Fibroblast of skin of left biceps (primary cell): ENCODE measurements around the gene OPN4.
A peak's percentile ranks its signal among the peaks of the same experiment; 100 is the strongest.
"Not testable (repeated sequence)": the region's sequence is repeated elsewhere in the genome, so short reads cannot be mapped to it uniquely, and the experiment has no call there.

Experiments used
- DNase-seq, 2 experiments: peaks; one replicate each; pipeline ENCODE4 v3.0.0-alpha.2; 2013; ENCODE audit warnings: low read depth in 2 of 2

Gene OPN4, protein sequence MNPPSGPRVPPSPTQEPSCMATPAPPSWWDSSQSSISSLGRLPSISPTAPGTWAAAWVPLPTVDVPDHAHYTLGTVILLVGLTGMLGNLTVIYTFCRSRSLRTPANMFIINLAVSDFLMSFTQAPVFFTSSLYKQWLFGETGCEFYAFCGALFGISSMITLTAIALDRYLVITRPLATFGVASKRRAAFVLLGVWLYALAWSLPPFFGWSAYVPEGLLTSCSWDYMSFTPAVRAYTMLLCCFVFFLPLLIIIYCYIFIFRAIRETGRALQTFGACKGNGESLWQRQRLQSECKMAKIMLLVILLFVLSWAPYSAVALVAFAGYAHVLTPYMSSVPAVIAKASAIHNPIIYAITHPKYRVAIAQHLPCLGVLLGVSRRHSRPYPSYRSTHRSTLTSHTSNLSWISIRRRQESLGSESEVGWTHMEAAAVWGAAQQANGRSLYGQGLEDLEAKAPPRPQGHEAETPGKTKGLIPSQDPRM

DNA sequence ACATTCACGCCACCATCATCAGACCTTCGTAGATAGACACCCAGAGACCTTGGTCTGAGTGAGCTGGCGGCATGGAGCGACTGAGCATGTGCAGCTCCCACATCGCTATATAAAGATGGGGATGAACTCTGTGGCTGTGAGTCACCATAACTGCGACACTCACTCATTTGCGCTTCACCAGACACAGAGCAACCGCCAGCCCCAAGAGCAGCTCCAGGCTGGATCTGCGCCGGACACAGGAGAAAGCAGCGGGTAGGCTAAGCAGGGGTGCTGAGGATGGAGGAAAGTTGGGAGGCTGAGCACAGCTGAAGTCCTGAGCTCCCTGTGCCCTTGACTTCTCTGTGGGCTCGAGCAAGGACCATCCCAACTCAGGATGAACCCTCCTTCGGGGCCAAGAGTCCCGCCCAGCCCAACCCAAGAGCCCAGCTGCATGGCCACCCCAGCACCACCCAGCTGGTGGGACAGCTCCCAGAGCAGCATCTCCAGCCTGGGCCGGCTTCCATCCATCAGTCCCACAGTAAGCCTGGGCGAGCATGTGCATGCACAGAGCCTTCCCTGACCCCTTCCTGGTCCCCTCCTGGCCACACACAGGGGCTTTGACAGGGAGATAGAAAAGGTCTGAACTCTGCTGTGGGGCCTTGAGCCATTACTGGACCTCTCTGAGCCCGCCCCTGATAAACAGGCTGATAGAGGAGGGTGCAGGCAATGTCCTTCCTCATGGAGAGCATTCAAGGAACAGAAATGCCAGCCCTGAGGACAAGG is at the start of gene OPN4:
TSS of gene OPN4 (plus strand) at position 137 of the 762 bp plus-strand sequence. CDS start at position 374, 237 bp downstream.
- no peak for DNase-seq

- no peak for DNase-seq
Measured at GRCh38 chr10:86607674-86608073, 46.7 kb upstream of the OPN4 start.

DNA sequence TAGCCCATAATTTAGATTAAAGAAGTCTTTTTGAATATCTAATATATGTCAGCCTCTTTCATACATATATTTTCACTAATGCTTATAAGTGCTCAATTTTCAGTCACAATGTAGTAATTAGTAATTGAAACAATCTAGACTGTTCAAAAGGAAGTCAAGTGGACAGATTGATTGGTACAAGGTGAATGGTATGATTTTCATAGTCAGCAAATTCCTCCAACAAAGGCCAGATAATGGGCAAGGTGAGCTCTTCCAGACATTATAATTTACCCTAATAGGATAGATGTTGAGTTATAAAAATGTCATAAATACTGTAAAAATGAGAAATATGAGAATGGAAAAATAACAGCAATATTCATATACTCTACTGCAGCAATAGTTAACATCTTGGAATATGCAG is 44.4 kb upstream of the OPN4 start:
- no peak for DNase-seq

DNA sequence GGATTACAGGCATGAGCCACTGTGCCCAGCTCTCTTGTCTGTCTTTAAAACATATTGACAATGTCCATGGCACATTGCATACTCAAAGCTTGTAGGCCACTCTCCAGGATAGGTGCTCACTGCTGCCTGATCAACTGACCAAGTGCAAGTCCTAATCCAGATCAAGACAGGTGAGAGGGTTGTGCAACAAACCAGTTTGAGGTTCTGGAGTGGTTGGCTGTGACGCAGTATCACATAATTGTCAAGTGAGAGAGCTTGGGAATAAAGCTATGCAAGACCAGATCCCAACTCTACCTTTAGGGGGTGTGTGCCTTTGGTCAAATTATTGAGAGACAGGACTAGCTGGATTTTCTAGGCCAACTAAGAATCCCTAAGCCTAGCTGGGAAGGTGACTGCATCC is 43.0 kb upstream of the OPN4 start:
- no peak for DNase-seq

- DNase-seq, result no peak
Measured at GRCh38 chr10:86613096-86613495, 41.3 kb upstream of the OPN4 start.

DNA sequence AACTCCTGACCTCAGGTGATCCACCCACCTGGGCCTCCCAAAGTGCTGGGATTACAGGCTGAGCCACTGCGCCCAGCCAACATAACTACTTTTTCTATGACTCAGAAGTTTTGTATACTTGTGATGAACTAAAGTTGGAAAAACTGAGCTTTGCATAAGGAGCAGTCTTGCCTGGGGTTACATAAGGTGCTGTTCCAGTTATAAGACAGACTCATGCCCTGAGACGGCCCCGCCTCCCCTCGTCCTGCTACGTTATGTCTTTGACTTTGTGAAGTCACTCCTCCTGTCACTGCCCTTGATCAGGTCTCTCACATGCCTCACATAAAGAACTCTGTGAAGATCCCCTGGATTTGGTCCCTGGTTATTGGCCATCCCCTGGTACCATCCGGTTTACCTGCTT is 40.4 kb upstream of the OPN4 start:
- no peak for DNase-seq

- no peak for DNase-seq
Measured at GRCh38 chr10:86614853-86615252, 39.5 kb upstream of the OPN4 start.

- DNase-seq, result not testable (repeated sequence)
Measured at GRCh38 chr10:86617278-86617677, 37.1 kb upstream of the OPN4 start.

DNA sequence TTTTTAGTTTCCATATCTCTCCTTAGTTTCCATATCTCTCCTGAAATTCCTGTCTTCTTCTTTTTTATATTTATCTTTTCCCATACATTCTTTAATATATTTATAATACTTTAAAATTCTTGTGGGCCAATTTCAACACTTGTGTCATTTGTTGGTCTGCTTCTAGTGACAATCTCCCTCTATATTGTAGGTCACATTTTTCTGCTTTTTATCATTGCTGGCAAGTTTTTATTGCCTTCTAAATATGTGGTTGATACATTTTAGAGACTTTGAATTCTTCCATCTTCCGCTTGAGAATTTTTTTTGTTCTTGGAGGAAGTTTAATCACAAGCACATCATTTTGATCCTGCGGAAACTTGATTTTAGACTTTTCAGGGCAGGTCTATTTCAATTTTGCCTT is 26.0 kb upstream of the OPN4 start:
- DNase-seq, result no peak

DNA sequence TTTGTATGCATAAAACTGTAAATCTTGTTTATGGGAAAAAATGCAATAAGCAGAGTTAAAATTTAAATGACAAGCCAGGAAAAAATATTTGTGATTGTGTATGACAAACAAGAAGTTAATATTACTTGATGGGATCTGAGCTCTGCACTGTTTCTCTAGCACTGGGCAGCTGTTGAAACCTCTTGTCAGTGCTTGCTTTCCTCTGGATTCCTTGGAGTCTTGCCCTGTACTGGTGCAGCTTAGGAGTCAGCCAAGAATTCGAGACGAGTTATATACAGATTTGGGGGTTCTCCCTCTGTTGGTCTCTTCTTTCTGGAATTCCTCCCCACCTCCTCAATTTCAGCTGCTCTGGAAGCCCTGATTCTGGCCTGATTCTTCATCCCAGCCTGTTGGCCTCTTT is 24.3 kb upstream of the OPN4 start:
- no peak for DNase-seq

DNA sequence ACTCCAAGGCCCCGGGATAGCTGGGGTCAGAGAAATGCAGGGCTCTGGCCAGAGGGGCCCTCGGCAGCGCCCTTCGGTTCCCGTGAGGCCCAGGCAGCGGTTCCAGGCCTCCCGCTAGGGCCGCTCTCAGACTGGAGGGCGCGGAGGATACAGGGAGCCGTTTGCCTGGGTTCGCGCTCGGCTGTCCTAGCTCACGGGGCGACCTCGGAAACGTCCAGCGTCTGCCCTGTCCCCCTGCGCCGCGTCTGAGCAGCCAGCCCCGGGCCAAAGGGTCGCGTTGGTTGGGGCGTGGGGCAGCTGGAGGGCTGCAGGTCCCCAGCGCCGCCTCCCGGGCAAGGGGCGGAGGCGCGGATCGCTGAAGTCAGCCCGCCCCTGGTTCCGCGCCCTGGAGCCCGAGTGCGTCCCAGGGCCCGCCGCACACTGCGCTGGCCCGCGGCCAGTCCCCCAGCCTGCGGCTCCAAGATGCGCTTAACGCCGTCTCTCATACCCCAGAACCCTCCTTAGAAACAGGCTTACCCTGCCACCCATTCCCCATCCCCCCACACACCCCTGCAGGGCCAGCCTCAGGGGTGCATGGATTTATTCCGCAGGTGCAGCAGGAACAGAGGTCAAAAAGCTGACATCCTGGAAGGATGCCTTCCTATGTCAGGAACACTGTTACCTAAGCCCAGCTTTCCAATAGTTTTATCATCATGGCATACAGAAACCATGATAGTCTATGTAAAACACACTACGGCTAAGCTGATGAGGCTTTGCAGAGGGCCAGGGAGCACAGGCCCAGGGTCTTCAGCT is 22.1 kb upstream of the OPN4 start:
- no peak for DNase-seq

DNA sequence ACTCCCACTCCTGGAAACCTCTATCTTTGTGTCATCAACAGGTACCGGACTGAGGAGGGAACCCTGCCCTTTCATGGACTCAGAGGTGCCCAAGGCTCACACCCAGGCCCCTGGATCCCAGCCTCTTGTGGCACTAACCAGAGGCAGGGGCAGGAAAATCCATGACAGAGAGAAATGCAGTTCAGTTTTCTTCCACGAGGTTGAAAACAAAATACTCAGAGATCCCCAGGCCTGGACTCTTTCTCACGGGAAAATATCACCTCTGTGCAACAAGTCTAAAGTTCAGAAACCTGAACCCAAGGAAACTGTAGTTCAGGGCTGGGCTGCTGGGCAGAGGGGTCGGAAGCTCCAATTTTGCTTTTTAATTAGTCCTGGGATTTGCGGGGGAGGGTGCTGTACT is 21.4 kb upstream of the OPN4 start:
- DNase-seq, result no peak

DNA sequence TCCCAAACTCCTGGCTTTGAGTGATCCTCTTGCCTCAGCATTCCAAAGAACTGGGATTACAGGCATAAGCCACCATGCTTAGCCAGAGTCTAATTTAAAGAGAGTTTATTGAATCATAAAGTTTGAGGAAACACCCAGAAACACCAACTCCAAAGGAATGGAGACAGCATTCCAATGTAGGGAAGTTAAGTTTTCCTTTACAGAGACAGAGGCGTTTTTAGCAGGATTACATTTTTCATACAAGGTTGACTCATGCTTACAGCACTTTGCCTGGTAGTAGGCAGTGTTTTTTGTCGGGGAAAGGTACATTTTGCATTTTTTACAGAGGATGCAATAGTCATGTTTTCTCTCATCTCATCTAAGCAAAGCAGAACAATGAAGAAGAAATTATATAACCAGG is 18.9 kb upstream of the OPN4 start:
- peak; percentile 75 to 76 for DNase-seq

DNA sequence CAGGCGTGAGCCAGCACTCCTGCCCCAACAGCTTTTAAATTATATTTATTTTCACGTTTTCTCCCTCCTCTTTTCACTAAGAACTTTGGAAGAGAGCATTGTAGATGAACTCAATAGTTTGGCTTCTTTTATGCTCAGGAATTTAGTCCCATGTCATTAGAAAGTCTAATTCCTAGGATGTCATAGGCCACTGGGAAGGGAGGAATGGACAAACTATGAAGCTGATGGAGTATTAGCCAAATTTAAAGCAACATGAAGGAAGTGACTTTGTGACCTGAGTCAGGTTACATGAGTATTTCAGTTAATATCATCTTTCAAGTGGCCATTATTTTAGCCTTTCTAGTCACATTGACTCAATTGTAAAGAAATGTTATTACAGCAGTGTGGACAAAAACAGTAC is 18.0 kb upstream of the OPN4 start:
- no peak for DNase-seq

- no peak for DNase-seq
Measured at GRCh38 chr10:86642021-86642420, 12.3 kb upstream of the OPN4 start.

DNA sequence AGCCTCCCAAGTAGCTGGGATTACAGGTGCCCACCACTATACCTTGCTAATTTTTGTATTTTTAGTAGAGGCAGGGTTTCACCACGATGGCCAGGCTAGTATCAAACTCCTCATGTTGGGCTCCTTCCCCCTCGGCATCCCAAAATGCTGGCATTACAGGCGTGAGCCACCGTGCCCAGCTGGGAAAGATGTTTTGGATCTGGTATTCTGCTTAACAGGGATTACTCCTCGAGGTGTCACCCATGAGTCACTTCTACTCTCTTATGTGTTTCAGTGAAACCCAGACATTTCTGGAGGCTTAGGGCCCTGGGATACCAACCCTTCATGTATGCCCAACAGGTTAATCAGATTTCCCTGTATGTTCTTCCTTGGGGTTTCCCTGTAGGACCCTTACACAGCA is 11.8 kb upstream of the OPN4 start:
- no peak for DNase-seq

- no peak for DNase-seq
Measured at GRCh38 chr10:86644152-86644793, 10.1 kb upstream of the OPN4 start.

DNA sequence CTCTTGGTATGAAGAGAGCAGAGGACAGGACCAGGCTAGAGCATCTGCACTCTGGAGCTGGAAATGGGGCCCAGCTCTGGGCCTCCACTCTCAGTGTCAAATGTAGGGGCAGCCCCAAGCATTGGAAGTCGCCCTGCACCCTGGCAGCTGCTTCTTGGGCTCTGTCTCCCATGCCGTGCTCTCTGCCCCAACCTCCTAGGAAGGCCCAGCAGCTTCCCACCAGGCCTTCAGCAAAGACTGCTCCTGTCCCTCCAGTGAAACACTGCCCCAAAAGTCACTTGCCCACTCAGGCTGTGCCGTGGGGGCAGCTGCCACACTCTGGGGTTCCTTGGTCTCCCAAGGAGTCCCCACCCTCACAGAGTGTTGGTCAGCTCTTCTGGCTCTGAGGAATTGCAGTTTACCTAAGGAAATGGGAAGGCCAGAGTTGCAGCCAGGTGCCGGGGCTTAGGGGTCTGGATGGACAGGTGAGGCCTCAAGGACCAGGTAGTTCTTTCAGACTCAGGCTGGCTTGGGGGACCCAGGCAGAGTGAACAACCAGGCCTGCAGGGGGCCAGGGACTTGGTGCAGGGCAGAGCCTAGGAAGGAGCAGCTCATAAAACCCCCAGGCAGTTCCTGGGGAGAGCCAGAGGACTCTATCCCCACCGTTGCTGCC is 9.4 kb upstream of the OPN4 start:
- no peak for DNase-seq

DNA sequence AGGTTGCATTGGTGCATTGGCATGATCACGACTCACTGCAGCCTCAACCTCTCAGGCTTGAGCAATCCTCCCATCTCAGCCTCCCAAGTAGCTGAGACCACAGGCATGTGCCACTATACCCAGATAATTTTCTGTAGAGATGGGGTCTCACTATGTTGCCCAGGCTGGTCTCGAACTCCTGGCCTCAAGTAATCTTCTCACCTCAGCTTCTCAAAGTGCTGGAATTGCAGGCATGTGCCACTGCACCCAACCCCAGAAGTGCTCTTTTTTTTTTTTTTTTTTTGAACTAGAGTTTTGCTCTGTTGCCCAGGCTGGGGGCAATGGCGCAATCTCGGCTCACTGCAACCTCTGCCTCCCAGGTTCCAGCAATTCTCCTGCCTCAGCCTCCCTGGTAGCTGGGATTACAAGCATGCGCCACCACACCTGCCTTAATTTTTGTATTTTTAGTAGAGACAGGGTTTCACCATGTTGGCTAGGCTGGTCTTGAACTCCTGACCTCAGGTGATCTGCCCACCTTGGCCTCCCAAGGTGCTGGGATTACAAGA is 8.7 kb upstream of the OPN4 start:
- not testable (repeated sequence) for DNase-seq

DNA sequence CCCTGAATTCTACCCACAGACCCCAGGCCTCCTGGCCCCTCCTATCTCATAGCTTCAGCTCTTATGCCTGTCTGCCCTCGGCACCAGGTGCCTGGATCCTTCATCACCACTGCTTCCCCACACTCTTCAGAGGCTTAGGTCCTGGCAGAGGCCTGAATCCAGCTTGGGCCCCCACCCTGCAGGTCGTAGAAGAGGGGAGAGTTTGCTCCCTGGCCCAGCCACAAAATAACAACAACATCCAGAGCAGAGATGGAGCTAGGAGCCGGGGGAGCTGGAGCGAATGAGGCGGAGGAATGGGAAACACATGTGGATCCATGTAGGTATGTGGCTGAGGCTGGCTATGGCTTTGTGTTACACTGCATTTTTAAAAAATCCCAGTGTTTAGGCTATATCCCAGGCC is 7.8 kb upstream of the OPN4 start:
- DNase-seq, result no peak

GRCh38 chr10:86646933-86647332 is 7.4 kb upstream of the OPN4 start:
- no peak for DNase-seq
